Mesenchymal stem cell (in vitro differentiated cells and primary cell): Measurements from ENCODE around the gene PIGZ.
A peak's percentile ranks its signal among the peaks of the same experiment; 100 is the strongest.

Experiments used
- DNase-seq: peaks from one replicate; pipeline ENCODE4 v3.0.0-alpha.2; 2013
- H2AFZ ChIP-seq: one replicate; pipeline ENCODE4 v1.6.1; 2013; ENCODE audit warnings: low read depth, mild to moderate bottlenecking, control low read depth, inconsistent platforms, low read length, moderate library complexity
- H2AK5ac ChIP-seq: 2 replicates; pipeline ENCODE4 v1.6.1; 2013; ENCODE audit warnings: low read length, moderate library complexity, mild to moderate bottlenecking, inconsistent platforms; ENCODE audit not compliant: severe bottlenecking
- H2BK120ac ChIP-seq: one replicate; pipeline ENCODE4 v1.6.1; 2013; ENCODE audit warnings: low read depth, mild to moderate bottlenecking, inconsistent platforms, low read length, moderate library complexity
- H2BK12ac ChIP-seq, 2 experiments: one replicate each; pipeline ENCODE4 v1.6.1; 2013; ENCODE audit warnings: inconsistent platforms in 2 of 2, low read length in 2 of 2, mild to moderate bottlenecking in 2 of 2, moderate library complexity in 2 of 2, control low read depth in 1 of 2
- H2BK15ac ChIP-seq: one replicate; pipeline ENCODE4 v1.6.1; 2013; ENCODE audit warnings: mild to moderate bottlenecking, low read depth, inconsistent platforms; ENCODE audit not compliant: poor library complexity, severe bottlenecking
- H2BK5ac ChIP-seq: 2 replicates; pipeline ENCODE4 v1.6.1; 2013; ENCODE audit warnings: low read depth, mild to moderate bottlenecking, low read length, control low read depth, inconsistent platforms; ENCODE audit not compliant: poor library complexity, severe bottlenecking
- H3K14ac ChIP-seq, 2 experiments: one replicate each; pipeline ENCODE4 v1.6.1; 2013; ENCODE audit warnings: inconsistent platforms in 2 of 2, low read length in 2 of 2, control low read depth in 1 of 2, mild to moderate bottlenecking in 1 of 2, moderate library complexity in 1 of 2
- H3K18ac ChIP-seq, 2 experiments: one replicate each; pipeline ENCODE4 v1.6.1; 2013; ENCODE audit warnings: inconsistent platforms in 2 of 2, low read length in 2 of 2, control low read depth in 1 of 2, low read depth in 1 of 2, mild to moderate bottlenecking in 1 of 2
- H3K23ac ChIP-seq, 2 experiments: one replicate each; pipeline ENCODE4 v1.6.1; 2013; ENCODE audit warnings: inconsistent platforms in 2 of 2, low read length in 2 of 2, mild to moderate bottlenecking in 2 of 2, moderate library complexity in 2 of 2, control low read depth in 1 of 2
- H3K27ac ChIP-seq: 2 replicates; pipeline ENCODE4 v1.5.1; 2013; ENCODE audit warnings: mild to moderate bottlenecking, moderate library complexity, low read length, control low read depth, inconsistent platforms; ENCODE audit not compliant: poor library complexity, severe bottlenecking
- H3K27me3 ChIP-seq, 2 experiments: 2 replicates each; pipeline versions ENCODE4 v1.6.1 to v1.7.0; 2013; ENCODE audit warnings: low read length in 2 of 2, mild to moderate bottlenecking in 2 of 2, moderate library complexity in 2 of 2, control low read depth in 1 of 2, inconsistent platforms in 1 of 2; ENCODE audit not compliant: control insufficient read depth in 1 of 2, insufficient read depth in 1 of 2
- H3K36me3 ChIP-seq, 2 experiments: 2 replicates each; pipeline versions ENCODE4 v1.6.1 to v1.7.0; 2013; ENCODE audit warnings: low read length in 2 of 2, control low read depth in 1 of 2, inconsistent platforms in 1 of 2, low read depth in 1 of 2, mild to moderate bottlenecking in 1 of 2; ENCODE audit not compliant: insufficient read depth in 2 of 2, control insufficient read depth in 1 of 2
- H3K4ac ChIP-seq, 2 experiments: one replicate each; pipeline ENCODE4 v1.6.1; 2013; ENCODE audit warnings: inconsistent platforms in 2 of 2, low read length in 2 of 2, mild to moderate bottlenecking in 2 of 2, moderate library complexity in 2 of 2, control low read depth in 1 of 2, low read depth in 1 of 2
- H3K4me1 ChIP-seq: 2 replicates; pipeline ENCODE4 v1.6.1; 2013; ENCODE audit warnings: low read depth, low read length, control low read depth; ENCODE audit not compliant: control insufficient read depth, insufficient read depth
- H3K4me2 ChIP-seq: 2 replicates; pipeline ENCODE4 v1.6.1; 2013; ENCODE audit warnings: low read length, mild to moderate bottlenecking, inconsistent platforms; ENCODE audit not compliant: poor library complexity, severe bottlenecking
- H3K4me3 ChIP-seq, 2 experiments: 2 replicates each; pipeline versions ENCODE4 v1.5.1 to v1.7.0; 2013; ENCODE audit warnings: low read length in 2 of 2, mild to moderate bottlenecking in 2 of 2, control low read depth in 1 of 2, low read depth in 1 of 2; ENCODE audit not compliant: insufficient read depth in 1 of 2
- H3K79me1 ChIP-seq: replicated peaks from 2 replicates; pipeline ENCODE4 v1.6.1; 2013; ENCODE audit warnings: mild to moderate bottlenecking, control low read depth, low read length, inconsistent platforms; ENCODE audit not compliant: poor library complexity, severe bottlenecking
- H3K9ac ChIP-seq: 2 replicates; pipeline ENCODE4 v1.7.0; 2013; ENCODE audit warnings: mild to moderate bottlenecking, low read length, moderate library complexity
- H3K9me3 ChIP-seq: 2 replicates; pipeline ENCODE4 v1.7.0; 2013; ENCODE audit warnings: mild to moderate bottlenecking, low read length; ENCODE audit not compliant: control insufficient read depth
- H4K8ac ChIP-seq: one replicate; pipeline ENCODE4 v1.6.1; 2013; ENCODE audit warnings: inconsistent platforms, mild to moderate bottlenecking, low read length, moderate library complexity
- H4K91ac ChIP-seq: one replicate; pipeline ENCODE4 v1.6.1; 2013; ENCODE audit warnings: mild to moderate bottlenecking, low read length, inconsistent platforms
- WGBS: methylation state at CpG from one replicate; pipeline ENCODE4 v1.1.7; 2013; ENCODE audit warnings: mixed read lengths; 5-methylcytosine and 5-hydroxymethylcytosine counted together

PIGZ gene

GRCh38 chr3:196981657-196982056 lies 13.0 kb upstream of the PIGZ start:
- no peak overlapping the region for H4K8ac ChIP-seq
- H3K4me2 ChIP-seq, result no peak overlapping the region
- peaks cover 6% of the 10 kb centered on the region for H3K9me3 ChIP-seq
- H3K14ac ChIP-seq, result no peak overlapping the region
- H3K18ac ChIP-seq, result no peak overlapping the region
- H3K27ac ChIP-seq, result no peak overlapping the region
- peaks cover 6 to 8% of the 10 kb centered on the region in 2 experiments for H3K27me3 ChIP-seq
- no peak overlapping the region for H3K9ac ChIP-seq
- no peak overlapping the region for H3K4me3 ChIP-seq
- H3K79me1 ChIP-seq, result no peaks in the 10 kb centered on the region
- DNase-seq, result no peak
- H2BK120ac ChIP-seq, result no peak overlapping the region
- no peak overlapping the region for H2BK5ac ChIP-seq
- WGBS, result 94% methylated on average over 13 of the region's 13 CpGs
- H3K4ac ChIP-seq, result no peak overlapping the region
- no peak overlapping the region for H2AFZ ChIP-seq
- no peak overlapping the region for H2BK15ac ChIP-seq
- no peaks in the 10 kb centered on the region for H3K36me3 ChIP-seq
- H3K4me1 ChIP-seq, result peaks cover 2% of the 10 kb centered on the region
- no peak overlapping the region for H4K91ac ChIP-seq
- no peak overlapping the region for H2BK12ac ChIP-seq
- no peak overlapping the region for H2AK5ac ChIP-seq
- H3K23ac ChIP-seq, result no peak overlapping the region

GRCh38 chr3:196979545-196979944 lies 10.9 kb upstream of the PIGZ start:
- Histone ChIP-seq H4K91ac (no peak overlapping the region), H3K27ac (no peak overlapping the region), H2AFZ (no peak overlapping the region), H2AK5ac (no peak overlapping the region), H3K36me3 (no peaks in the 10 kb centered on the region), H3K9me3 (peaks cover 6% of the 10 kb centered on the region), H3K4me2 (no peak overlapping the region), H2BK15ac (no peak overlapping the region), H3K9ac (peak overlapping the region; percentile 51), H3K27me3 (no peaks in the 10 kb centered on the region), H3K18ac (no peak overlapping the region), H3K4me1 (peaks cover 2% of the 10 kb centered on the region), H2BK5ac (no peak overlapping the region), H3K14ac (no peak overlapping the region), H3K4ac (no peak overlapping the region), H3K4me3 (peak overlapping the region in 1 of 2 experiments; percentile 44), H2BK12ac (no peak overlapping the region), H4K8ac (no peak overlapping the region), H3K79me1 (no peaks in the 10 kb centered on the region), H3K23ac (no peak overlapping the region), H2BK120ac (no peak overlapping the region)
- 85% methylated on average over 10 of the region's 10 CpGs for WGBS
- DNase-seq, result peak; percentile 71

GRCh38 chr3:196976941-196977340 lies 8.3 kb upstream of the PIGZ start:
- peaks cover 2% of the 10 kb centered on the region for H3K4me1 ChIP-seq
- no peak overlapping the region for H3K4me2 ChIP-seq
- H4K91ac ChIP-seq, result no peak overlapping the region
- H3K9me3 ChIP-seq, result no peaks in the 10 kb centered on the region
- WGBS, result 86% methylated on average over 11 of the region's 11 CpGs
- no peak overlapping the region for H2BK12ac ChIP-seq
- no peak overlapping the region for H2BK5ac ChIP-seq
- H3K27me3 ChIP-seq, result no peaks in the 10 kb centered on the region
- DNase-seq, result no peak
- H2AK5ac ChIP-seq, result no peak overlapping the region
- H3K27ac ChIP-seq, result no peak overlapping the region
- H3K79me1 ChIP-seq, result no peaks in the 10 kb centered on the region
- no peak overlapping the region for H3K18ac ChIP-seq
- H3K14ac ChIP-seq, result no peak overlapping the region
- H3K36me3 ChIP-seq, result no peaks in the 10 kb centered on the region
- H3K23ac ChIP-seq, result no peak overlapping the region
- H2AFZ ChIP-seq, result no peak overlapping the region
- no peak overlapping the region for H3K4ac ChIP-seq
- H2BK120ac ChIP-seq, result no peak overlapping the region
- H4K8ac ChIP-seq, result no peak overlapping the region
- H2BK15ac ChIP-seq, result no peak overlapping the region
- no peak overlapping the region for H3K4me3 ChIP-seq
- H3K9ac ChIP-seq, result no peak overlapping the region

DNA sequence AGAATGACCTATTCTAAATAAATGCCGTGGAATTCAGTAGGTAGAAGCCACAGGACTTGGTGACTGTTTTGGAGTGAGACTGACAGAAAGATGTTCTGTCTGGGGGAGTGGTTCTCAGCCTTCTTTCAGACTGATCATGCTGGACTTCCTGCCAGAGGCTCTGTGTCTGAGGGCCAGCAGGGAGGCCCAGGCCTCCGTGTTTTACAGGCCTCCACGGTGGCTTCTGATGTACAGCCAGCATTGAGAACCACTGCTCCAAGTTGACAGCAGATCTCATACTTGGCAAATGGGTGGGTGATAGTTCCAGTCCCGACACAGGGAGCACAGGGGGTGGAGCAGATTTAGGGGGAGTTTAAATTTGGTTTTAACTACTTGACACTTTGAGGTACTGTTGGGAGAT lies 6.7 kb upstream of the PIGZ start:
- Histone ChIP-seq H4K8ac (no peak overlapping the region), H3K79me1 (no peaks in the 10 kb centered on the region), H2AFZ (no peak overlapping the region), H3K9me3 (no peaks in the 10 kb centered on the region), H3K14ac (no peak overlapping the region), H2AK5ac (no peak overlapping the region), H3K18ac (no peak overlapping the region), H2BK120ac (no peak overlapping the region), H3K4me2 (no peak overlapping the region), H4K91ac (no peak overlapping the region), H2BK5ac (no peak overlapping the region), H2BK15ac (no peak overlapping the region), H3K36me3 (no peaks in the 10 kb centered on the region), H3K27ac (no peak overlapping the region), H3K27me3 (peaks cover 0 to 5% of the 10 kb centered on the region in 2 experiments), H3K4me1 (peaks cover 2% of the 10 kb centered on the region), H3K23ac (no peak overlapping the region), H3K4ac (no peak overlapping the region), H3K4me3 (no peak overlapping the region), H3K9ac (no peak overlapping the region), H2BK12ac (no peak overlapping the region)
- WGBS, result 83% methylated on average over 4 of the region's 4 CpGs
- DNase-seq, result no peak
